Prostate gland (tissue), 2 donors: Measurements from ENCODE around the gene ANO10.
"Not testable (repeated sequence)": the region's sequence is repeated elsewhere in the genome, so short reads cannot be mapped to it uniquely, and the experiment has no call there.

Experiments used
- CTCF ChIP-seq, 4 experiments: fragments of 200-600 bp in 2 of 4; fragments of 450-650 bp in 2 of 4; sonication (generic) in 2 of 4; IDR thresholded peaks; 1 replicate in 3 of 4; 2 replicates in 1 of 4; pipeline ENCODE4 v1.5.1; 2016 to 2019; ENCODE audit warnings: antibody characterized with exemption in 4 of 4, mild to moderate bottlenecking in 2 of 4, moderate library complexity in 2 of 4
- POLR2A ChIP-seq: fragments of 450-650 bp; IDR thresholded peaks from one replicate; pipeline ENCODE4 v1.6.1; 2016; ENCODE audit warnings: antibody characterized with exemption, mild to moderate bottlenecking

DNA sequence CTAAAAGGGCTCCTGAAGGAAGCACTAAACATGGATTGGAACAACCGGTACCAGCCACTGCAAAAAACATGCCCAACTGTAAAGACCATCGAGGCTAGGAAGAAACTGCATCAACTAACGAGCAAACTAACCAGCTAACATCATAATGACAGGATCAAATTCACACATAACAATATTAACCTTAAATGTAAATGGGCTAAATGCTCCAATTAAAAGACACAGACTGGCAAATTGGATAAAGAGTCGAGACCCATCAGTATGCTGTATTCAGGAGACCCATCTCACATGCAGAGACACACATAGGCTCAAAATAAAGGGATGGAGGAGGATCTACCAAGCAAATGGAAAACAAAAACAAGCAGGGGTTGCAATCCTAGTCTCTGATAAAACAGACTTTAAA, 28.2 kb downstream of the ANO10 start:
- not testable (repeated sequence) for TF ChIP-seq CTCF (IDR thresholded peaks at IDR 0.05); POLR2A
